Vagina (tissue), 2 donors: Measurements from ENCODE around the gene ADAM33.

ENCODE experiments used
- CTCF ChIP-seq, 3 experiments: fragments of 450-650 bp in 2 of 3; fragments of 200-600 bp in 1 of 3; sonication (generic) in 1 of 3; IDR thresholded peaks; one replicate each; pipeline ENCODE4 v1.5.1; 2017 to 2019; ENCODE audit warnings: antibody characterized with exemption in 3 of 3, mild to moderate bottlenecking in 2 of 3, moderate library complexity in 2 of 3
- POLR2A ChIP-seq, 2 donors: fragments of 450-650 bp; IDR thresholded peaks; one replicate each; pipeline ENCODE4 v1.6.1; 2017; ENCODE audit warnings: antibody characterized with exemption in 2 of 2, mild to moderate bottlenecking in 2 of 2, moderate library complexity in 2 of 2
- POLR2AphosphoS5 ChIP-seq, 2 donors: sonication (generic); formaldehyde crosslinking; IDR thresholded peaks; one replicate each; pipeline ENCODE4 v1.9.0; 2017; ENCODE audit warnings: antibody characterized with exemption in 2 of 2, mild to moderate bottlenecking in 2 of 2, low read depth in 1 of 2; ENCODE audit not compliant: insufficient read depth in 1 of 2

GRCh38 chr20:3701061-3701998 lies 19.5 kb upstream of the ADAM33 start:
- no peak for TF ChIP-seq CTCF (IDR thresholded peaks at IDR 0.05)
- no peak for TF ChIP-seq POLR2AphosphoS5 (IDR thresholded peaks at IDR 0.05; ENCODE audit: insufficient read depth in 1 of 2, low read depth in 1 of 2)
- no peak for TF ChIP-seq POLR2A (IDR thresholded peaks at IDR 0.05)
